Glomerular visceral epithelial cell (primary cell): ENCODE results near the gene RBM47.
"Not testable (repeated sequence)": the region's sequence is repeated elsewhere in the genome, so short reads cannot be mapped to it uniquely, and the experiment has no call there.

Experiments
- DNase-seq: peaks from one replicate; pipeline ENCODE4 v3.0.0-alpha.2; 2016; ENCODE audit errors: extremely low spot score

The RBM47 gene

GRCh38 chr4:40409835-40410234, 219.8 kb downstream of the RBM47 start:
- no peak for DNase-seq

DNA sequence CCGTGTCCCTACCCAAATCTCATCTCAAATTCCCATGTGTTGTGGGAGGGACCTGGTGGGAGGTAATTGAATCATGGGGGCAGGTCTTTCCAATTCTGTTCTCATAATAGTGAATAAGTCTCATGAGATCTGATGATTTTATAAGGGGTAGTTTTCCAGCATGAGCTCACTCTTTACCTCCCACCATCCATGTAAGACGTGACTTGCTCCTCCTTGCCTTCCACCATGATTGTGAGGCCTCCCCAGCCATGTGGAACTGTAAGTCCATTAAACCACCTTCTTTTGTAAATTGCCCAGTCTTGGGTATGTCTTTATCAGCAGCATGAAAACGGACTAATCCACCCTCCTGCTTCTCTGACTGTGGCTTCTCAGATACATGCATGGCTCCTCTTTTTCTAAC, 222.2 kb downstream of the RBM47 start:
- not testable (repeated sequence) for DNase-seq

DNA sequence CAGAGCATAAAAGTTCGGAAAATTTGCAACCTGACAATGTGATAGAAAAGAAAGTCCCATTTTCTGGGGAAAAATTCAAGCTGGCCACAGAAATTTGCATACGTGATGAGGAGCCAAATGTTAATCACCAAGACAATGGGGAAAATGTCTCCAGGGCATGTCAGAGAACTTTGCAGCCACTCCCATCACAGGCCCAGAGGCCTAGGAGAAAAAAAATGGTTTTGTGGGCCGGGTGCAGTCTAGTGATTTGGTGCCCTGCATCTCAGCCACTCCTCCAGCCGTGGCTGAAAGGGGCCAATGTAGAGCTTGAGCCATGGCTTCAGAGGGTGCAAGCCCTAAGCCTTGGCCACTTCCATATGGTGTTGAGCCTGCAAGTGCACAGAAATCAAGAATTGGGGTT, 223.3 kb downstream of the RBM47 start:
- no peak for DNase-seq

GRCh38 chr4:40405193-40405592, 224.5 kb downstream of the RBM47 start:
- no peak for DNase-seq

DNA sequence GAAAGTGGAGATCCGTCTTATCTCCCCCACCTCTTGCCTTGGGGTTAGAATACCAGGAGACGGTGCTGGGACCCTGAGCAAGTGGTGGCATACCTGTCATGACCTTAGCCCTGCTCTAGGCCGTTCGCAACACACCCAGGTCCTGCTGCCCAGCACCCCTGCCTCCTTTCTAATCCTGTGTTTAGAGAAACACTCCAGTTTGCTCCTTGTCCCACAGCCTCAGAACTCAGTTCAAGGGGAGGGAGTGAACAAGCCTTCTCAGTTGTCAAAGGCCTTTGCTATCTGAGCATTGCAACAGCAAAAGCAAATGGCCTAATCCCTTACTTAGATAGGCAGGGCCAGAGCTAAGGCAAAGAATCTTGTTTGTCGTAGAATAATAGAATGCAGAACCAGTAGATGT, 226.6 kb downstream of the RBM47 start:
- DNase-seq: no peak

DNA sequence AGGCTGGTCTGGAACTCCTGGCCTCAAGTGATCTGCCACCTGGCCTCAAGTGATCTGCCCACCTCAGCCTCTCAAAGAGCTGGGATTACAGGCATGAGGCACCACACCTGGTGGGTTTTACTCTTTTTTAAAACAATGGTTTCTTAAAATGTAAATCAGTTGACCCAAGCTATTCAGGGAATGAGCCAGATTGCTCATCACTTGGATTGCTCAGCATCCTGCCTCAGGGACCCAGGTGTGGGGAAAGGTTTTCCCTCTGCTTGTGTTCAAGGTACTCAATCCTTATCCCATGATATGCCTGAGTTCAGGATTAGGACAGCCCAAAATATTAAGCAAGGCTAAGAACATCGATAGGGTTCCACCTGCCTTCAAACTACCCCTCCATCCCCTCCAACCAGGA, 227.1 kb downstream of the RBM47 start:
- no peak for DNase-seq

GRCh38 chr4:40401631-40402030, 228.0 kb downstream of the RBM47 start:
- no peak for DNase-seq

GRCh38 chr4:40401096-40401495, 228.6 kb downstream of the RBM47 start:
- no peak for DNase-seq

GRCh38 chr4:40399578-40399977, 230.1 kb downstream of the RBM47 start:
- DNase-seq: no peak

- peak; percentile 78 for DNase-seq
These were observed 233.5 kb downstream of the RBM47 start for GRCh38 chr4:40395908-40396793.

GRCh38 chr4:40395166-40395900, 234.3 kb downstream of the RBM47 start:
- DNase-seq: no peak

DNA sequence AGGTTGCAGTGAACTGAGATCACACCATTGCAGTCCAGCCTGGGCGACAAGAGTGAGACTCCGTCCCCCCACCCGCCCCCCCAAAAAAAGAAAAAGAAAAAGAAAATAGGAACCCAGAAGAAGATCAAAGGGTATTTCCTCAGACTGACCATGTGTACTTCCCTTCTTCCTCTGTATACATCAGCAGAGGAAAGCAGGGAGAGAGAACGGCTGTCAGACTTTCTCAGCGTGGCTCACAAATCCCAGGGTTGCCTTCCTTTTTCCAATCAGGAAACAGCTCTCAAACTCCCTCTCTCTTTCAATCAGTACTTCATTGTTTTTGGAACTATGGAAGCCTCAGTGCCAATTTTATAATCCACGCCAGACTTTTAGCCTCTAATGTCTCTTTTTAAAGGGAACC, 235.4 kb downstream of the RBM47 start:
- DNase-seq: no peak

DNA sequence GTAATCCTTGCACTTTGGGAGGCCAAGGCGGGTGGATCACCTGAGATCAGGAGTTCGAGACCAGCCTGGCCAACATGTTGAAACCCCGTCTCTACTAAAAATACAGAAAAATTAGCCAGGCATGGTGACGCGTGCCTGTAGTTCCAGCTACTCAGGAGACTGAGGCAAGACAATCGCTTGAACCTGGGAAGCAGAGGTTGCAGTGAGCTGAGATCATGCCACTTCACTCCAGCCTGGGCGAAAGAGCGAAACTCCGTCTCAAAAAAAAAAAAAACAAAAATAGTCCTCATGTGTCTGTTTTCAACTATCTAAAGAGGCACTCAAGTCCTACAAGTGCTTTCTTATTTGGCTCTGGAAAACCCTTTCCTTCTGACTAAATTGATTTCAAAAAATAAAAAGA, 237.4 kb downstream of the RBM47 start:
- not testable (repeated sequence) for DNase-seq

- no peak for DNase-seq
These were observed 239.7 kb downstream of the RBM47 start for GRCh38 chr4:40389986-40390385.

DNA sequence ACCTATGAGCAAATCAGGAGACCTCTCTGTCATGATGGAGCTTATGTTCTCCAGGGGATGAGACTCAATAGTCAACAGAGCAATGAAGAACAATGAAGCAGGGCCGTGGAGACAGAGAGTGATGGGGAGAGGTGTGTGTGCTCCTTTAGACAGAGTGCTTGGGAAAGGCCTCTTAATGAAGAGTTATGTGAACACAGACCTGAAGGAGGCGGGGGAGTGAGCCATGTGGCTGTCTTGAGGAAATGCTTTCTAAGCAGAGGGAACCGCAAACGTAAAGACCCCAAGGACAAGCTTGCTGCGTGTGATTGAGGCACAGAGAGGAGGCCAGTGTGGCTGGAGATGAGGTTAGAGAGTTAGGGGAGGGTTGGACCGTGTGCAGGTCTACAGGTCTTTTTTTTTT, 241.4 kb downstream of the RBM47 start:
- no peak for DNase-seq

- no peak for DNase-seq
These were observed 249.0 kb downstream of the RBM47 start for GRCh38 chr4:40380647-40381046.

DNA sequence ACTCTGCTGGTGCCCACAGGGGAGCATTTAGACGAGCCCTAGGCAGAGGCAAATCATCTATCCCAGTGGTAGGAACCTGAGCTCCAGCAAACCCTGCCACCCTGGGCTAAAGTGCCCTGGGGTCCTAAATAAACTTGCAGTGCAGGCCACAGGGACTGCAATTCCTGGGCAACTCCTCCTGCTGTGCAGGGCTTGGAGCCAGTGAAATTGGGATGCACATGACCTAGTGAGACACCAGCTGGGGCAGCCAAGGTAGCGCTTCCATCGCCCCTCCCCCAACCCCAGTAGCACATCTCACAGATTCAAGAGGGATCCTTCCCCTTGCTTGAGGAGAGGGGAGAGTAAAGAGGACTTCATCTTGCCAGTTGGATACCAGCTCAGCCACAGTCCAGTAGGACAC, 250.4 kb downstream of the RBM47 start:
- no peak for DNase-seq

DNA sequence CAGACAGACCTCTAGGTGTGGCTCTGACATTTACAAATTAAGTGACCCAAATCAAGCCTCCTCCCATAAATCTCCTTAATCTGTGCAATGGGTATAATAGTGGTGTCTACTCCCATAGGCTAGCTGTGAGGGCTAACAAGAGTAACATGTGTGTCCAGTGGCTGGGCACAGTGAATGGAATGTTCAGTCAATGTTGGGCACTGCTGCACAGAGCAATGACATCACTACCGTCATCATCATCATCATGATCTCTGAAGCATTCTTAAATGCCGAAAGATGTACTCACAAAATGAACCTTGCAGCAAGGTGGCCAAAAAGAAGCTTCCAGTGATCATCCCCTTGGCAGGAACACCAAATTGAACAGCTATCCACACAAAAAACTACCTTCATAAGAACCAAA, 251.0 kb downstream of the RBM47 start:
- no peak for DNase-seq

- no peak for DNase-seq
These were observed 251.9 kb downstream of the RBM47 start for GRCh38 chr4:40377512-40378365.

DNA sequence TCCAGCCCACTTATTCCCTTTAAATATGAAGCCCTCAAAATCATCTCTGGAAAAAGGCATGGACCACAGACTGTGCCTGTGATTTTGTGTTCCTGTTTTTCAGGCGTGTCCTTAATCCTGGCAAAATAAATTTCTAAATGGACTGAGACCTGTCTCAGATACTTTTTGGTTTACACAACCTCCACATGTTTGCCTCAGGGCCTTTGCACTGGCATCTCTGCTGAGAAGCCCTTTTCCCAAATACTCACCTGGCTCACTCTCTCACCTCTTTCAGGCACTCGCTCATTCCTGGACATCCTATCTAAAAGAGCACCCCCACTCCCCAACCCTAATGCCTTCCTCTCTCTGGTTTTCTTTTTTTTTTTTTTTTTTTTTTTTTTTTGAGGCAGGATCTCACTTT, 254.0 kb downstream of the RBM47 start:
- DNase-seq: no peak

- DNase-seq: no peak
These were observed 254.6 kb downstream of the RBM47 start for GRCh38 chr4:40375095-40375494.

- DNase-seq: no peak
These were observed 256.0 kb downstream of the RBM47 start for GRCh38 chr4:40373636-40374035.
